Right atrium auricular region (tissue), 2 donors: ENCODE data around the gene FAM118A. TPM values are rescaled to one million over a fixed set of nuclear protein-coding genes. Genes with fewer than 3 reads are reported as not detected.
"Not testable (repeated sequence)": the region's sequence is repeated elsewhere in the genome, so short reads cannot be mapped to it uniquely, and the experiment has no call there.

Experiments used
- DNase-seq: peaks from one replicate; pipeline ENCODE4 v3.0.0-alpha.2; 2019; ENCODE audit warnings: low spot score
- H3K27ac ChIP-seq, 2 donors: fragments of 200-600 bp; sonication (generic); 1 replicate in 1 of 2; 2 replicates in 1 of 2; pipeline ENCODE4 v1.5.1; 2016 to 2019
- H3K27me3 ChIP-seq, 2 donors: fragments of 200-600 bp; sonication (generic); one replicate each; pipeline versions ENCODE4 v1.5.1 to v1.6.0; 2017 to 2019
- H3K36me3 ChIP-seq: fragments of 200-600 bp; sonication (generic); one replicate; pipeline ENCODE4 v1.5.1; 2016
- H3K4me1 ChIP-seq, 2 donors: fragments of 200-600 bp; sonication (generic); one replicate each; pipeline versions ENCODE4 v1.5.1 to v1.6.0; 2017 to 2019
- H3K4me3 ChIP-seq, 2 donors: fragments of 200-600 bp; sonication (generic); 1 replicate in 1 of 2; 2 replicates in 1 of 2; pipeline ENCODE4 v1.5.1; 2017 to 2019; ENCODE audit warnings: mild to moderate bottlenecking in 1 of 2, moderate library complexity in 1 of 2
- H3K9me3 ChIP-seq, 2 donors: fragments of 200-600 bp; sonication (generic); one replicate each; pipeline ENCODE4 v1.5.1; 2019
- total RNA-seq, 2 donors: library from RNA; depleted of rRNA; stranded (reverse); fragments of >200 nt; gene quantifications; one replicate each; pipeline ENCODE4 v1.1.0, GENCODE V29; 2016
- TF ChIP-seq, protein P1 (sequence below), 2 donors: fragments of 200-600 bp; sonication (generic); IDR thresholded peaks; one replicate each; pipeline ENCODE4 v1.5.1; 2019; ENCODE audit warnings: antibody characterized with exemption in 2 of 2

FAM118A gene
- total RNA-seq, 2 donors from 2014 or later = 11.6 to 12.4 TPM

DNA sequence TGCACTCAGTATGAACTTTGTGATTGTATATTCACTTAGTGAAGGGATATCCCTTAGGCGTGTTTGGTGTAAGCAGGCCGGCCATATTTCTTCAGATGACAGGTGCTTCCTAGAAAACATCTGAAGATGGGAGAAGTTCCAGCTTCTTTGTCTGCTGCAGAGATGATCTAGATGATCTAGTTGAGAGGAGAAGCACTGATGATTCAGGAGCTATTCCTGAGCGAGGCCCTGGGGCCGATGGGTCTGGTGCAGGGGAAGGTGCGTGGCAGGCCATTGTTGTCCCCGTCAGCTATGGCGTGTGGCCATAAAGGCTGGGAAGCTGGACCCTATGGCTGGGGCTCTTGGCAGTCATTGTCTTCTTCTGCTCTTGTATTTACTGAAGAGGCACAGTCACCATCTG lies 14.0 kb downstream of the FAM118A start:
- Histone ChIP-seq H3K27ac (no peak overlapping the region), H3K27me3 (no peaks in the 10 kb centered on the region), H3K9me3 (no peaks in the 10 kb centered on the region), H3K36me3 (peaks cover 38% of the 10 kb centered on the region), H3K4me1 (peaks cover 0 to 23% of the 10 kb centered on the region in 2 donors), H3K4me3 (no peak overlapping the region)
- TF ChIP-seq, protein P1, sequence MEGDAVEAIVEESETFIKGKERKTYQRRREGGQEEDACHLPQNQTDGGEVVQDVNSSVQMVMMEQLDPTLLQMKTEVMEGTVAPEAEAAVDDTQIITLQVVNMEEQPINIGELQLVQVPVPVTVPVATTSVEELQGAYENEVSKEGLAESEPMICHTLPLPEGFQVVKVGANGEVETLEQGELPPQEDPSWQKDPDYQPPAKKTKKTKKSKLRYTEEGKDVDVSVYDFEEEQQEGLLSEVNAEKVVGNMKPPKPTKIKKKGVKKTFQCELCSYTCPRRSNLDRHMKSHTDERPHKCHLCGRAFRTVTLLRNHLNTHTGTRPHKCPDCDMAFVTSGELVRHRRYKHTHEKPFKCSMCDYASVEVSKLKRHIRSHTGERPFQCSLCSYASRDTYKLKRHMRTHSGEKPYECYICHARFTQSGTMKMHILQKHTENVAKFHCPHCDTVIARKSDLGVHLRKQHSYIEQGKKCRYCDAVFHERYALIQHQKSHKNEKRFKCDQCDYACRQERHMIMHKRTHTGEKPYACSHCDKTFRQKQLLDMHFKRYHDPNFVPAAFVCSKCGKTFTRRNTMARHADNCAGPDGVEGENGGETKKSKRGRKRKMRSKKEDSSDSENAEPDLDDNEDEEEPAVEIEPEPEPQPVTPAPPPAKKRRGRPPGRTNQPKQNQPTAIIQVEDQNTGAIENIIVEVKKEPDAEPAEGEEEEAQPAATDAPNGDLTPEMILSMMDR (IDR thresholded peaks at IDR 0.05) = no peak
- no peak for DNase-seq

DNA sequence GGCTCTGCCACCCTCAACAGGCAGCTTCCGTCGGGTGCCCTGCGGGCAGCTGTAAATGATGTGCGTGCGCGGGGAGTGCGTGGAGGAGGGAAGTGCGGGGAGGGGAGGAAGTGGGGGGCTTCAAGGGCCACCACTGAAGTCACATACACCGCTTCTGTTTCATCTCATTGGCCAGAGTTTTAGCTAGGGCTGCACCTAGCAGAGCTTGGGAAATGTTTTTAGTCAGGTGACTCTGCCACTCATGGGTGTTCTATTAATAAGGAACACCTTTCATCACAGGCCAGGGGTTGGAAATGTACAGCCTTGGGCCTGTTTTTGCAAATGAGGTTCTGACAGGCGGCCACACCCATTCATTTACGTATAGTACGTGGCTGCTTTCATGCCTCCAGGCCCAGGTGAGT lies 14.6 kb downstream of the FAM118A start:
- Histone ChIP-seq H3K4me3 (no peak overlapping the region), H3K9me3 (no peaks in the 10 kb centered on the region), H3K27ac (no peak overlapping the region), H3K27me3 (no peaks in the 10 kb centered on the region), H3K36me3 (peaks cover 38% of the 10 kb centered on the region), H3K4me1 (peaks cover 0 to 23% of the 10 kb centered on the region in 2 donors)
- TF ChIP-seq, protein P1 (IDR thresholded peaks at IDR 0.05) = no peak
- no peak for DNase-seq

DNA sequence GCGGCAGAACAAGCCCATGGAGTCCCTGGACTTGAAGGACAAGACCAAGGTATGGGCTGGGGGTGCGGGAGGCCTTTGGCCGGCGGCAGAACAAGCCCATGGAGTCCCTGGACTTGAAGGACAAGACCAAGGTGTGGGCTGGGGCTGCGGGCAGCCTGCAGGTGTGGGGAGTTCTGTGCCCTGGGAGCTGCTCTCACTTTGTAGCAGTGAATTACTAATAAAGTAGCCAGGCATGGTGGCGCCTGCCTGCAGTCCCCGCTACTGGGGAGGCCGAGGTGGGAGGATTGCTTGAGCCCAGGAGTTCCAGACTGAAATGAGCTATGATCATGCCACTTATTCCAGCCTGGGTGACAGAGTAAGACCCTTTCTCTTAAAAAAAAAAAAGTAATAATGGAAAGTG lies 18.5 kb downstream of the FAM118A start:
- peaks cover 0 to 14% of the 10 kb centered on the region in 2 donors for H3K4me1 ChIP-seq
- not testable (repeated sequence) for H3K27me3 ChIP-seq, H3K4me3 ChIP-seq, H3K9me3 ChIP-seq, DNase-seq
- peaks cover 40% of the 10 kb centered on the region for H3K36me3 ChIP-seq
- peak overlapping the region; percentile 75 to 82 for H3K27ac ChIP-seq

- H3K4me1 ChIP-seq = peaks cover 0 to 19% of the 10 kb centered on the region in 2 donors
- H3K36me3 ChIP-seq = peaks cover 33% of the 10 kb centered on the region
- no peaks in the 10 kb centered on the region for H3K27me3 ChIP-seq
- TF ChIP-seq, protein P1 (IDR thresholded peaks at IDR 0.05) = no peak
- H3K4me3 ChIP-seq = no peak overlapping the region
- no peak for DNase-seq
- H3K9me3 ChIP-seq = no peaks in the 10 kb centered on the region
- peak overlapping the region; percentile 75 to 82 for H3K27ac ChIP-seq
These were observed 19.2 kb downstream of the FAM118A start for GRCh38 chr22:45328822-45329529.

GRCh38 chr22:45329530-45329936 lies 19.8 kb downstream of the FAM118A start:
- DNase-seq = no peak
- TF ChIP-seq, protein P1 (IDR thresholded peaks at IDR 0.05) = no peak
- H3K4me3 ChIP-seq = no peak overlapping the region
- no peaks in the 10 kb centered on the region for H3K27me3 ChIP-seq
- H3K36me3 ChIP-seq = peaks cover 28% of the 10 kb centered on the region
- no peaks in the 10 kb centered on the region for H3K9me3 ChIP-seq
- H3K4me1 ChIP-seq = peaks cover 0 to 21% of the 10 kb centered on the region in 2 donors
- peak overlapping the region; percentile 75 to 82 for H3K27ac ChIP-seq

DNA sequence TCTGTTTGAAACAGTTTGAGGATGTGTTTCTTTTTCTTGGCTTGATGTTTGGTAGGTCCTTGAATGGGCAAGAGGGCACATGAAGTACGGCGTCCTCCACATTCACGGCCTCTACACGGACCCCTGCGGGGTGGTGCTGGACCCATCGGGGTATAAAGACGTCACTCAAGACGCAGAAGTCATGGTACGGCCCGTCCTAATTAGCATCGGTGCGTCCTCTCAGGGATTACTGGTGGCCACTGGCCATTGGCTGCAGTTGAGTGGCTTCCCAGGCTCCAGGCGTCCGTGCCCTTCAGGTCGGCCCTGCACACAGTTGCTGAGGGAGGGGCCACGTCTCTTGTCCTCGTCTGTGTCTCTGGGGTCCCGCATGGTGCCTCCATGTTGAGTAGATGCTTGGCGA lies 20.8 kb downstream of the FAM118A start:
- peaks cover 0 to 29% of the 10 kb centered on the region in 2 donors for H3K4me1 ChIP-seq
- H3K36me3 ChIP-seq = peaks cover 25% of the 10 kb centered on the region
- peak overlapping the region; percentile 43 to 75 for H3K27ac ChIP-seq
- H3K27me3 ChIP-seq = no peaks in the 10 kb centered on the region
- H3K9me3 ChIP-seq = no peaks in the 10 kb centered on the region
- no peak overlapping the region for H3K4me3 ChIP-seq
- TF ChIP-seq, protein P1 (IDR thresholded peaks at IDR 0.05) = no peak
- no peak for DNase-seq
